ENCODE measurements around the gene PDE4B. TPM values are rescaled to one million over a fixed set of nuclear protein-coding genes. Genes with fewer than 3 reads are reported as not detected.
A peak's percentile ranks its signal among the peaks of the same experiment; 100 is the strongest.

The PDE4B gene
- total and polyA plus RNA-seq, 11 donors, result 1.4 to 71.9 (median 16.2) TPM

- peak overlapping the region in 4 of 12 donors; percentile 18 to 45 (median 28) for H3K27ac ChIP-seq
- TF ChIP-seq POLR2A (IDR thresholded peaks at IDR 0.05), result no peak
- TF ChIP-seq, protein P1, sequence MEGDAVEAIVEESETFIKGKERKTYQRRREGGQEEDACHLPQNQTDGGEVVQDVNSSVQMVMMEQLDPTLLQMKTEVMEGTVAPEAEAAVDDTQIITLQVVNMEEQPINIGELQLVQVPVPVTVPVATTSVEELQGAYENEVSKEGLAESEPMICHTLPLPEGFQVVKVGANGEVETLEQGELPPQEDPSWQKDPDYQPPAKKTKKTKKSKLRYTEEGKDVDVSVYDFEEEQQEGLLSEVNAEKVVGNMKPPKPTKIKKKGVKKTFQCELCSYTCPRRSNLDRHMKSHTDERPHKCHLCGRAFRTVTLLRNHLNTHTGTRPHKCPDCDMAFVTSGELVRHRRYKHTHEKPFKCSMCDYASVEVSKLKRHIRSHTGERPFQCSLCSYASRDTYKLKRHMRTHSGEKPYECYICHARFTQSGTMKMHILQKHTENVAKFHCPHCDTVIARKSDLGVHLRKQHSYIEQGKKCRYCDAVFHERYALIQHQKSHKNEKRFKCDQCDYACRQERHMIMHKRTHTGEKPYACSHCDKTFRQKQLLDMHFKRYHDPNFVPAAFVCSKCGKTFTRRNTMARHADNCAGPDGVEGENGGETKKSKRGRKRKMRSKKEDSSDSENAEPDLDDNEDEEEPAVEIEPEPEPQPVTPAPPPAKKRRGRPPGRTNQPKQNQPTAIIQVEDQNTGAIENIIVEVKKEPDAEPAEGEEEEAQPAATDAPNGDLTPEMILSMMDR (IDR thresholded peaks at IDR 0.05), result no peak
- WGBS, 4 donors, result 67 to 91% (median 74%) methylated on average over 2 of the region's 2 CpGs
- no peaks in the 10 kb centered on the region for H3K36me3 ChIP-seq
- ATAC-seq, result no peak
- intact Hi-C loops (cut with DNase I), result loop anchor here in 2 of 10 donors (2.0 to 5.0 kb wide), 2 partner anchors 66 to 67 kb away; no protein-coding TSS in a partner anchor
- no peak for DNase-seq
- peaks cover 4 to 68% (median 23%) of the 10 kb centered on the region in 12 donors for H3K4me1 ChIP-seq
- H3K27me3 ChIP-seq, result no peaks in the 10 kb centered on the region
- no peaks in the 10 kb centered on the region for H3K9me3 ChIP-seq
- H3K4me3 ChIP-seq, result no peak overlapping the region
Measured at GRCh38 chr1:66265268-66265667, 472.6 kb downstream of the PDE4B start.

DNA sequence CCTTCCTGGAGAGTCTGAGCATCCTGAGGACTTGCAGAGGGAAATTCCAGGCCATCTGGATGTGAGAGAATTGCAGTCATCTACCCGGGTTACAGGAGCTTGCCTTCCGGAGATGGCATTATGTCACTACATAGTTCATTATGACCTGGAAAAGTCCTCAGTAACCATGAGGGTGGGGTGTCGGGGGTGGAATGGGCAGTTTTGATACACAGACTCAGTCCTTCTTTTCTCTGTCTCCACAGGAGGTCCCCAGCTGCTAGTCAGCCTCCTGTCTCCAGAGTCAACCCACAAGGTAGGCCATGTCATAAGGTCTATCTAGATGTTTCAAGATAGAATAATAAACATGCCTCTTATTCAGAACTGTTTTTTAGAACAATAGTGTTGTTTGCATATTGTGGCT lies 473.1 kb downstream of the PDE4B start:
- ATAC-seq (peak in 2 of 4 donors; percentile 38 to 85), DNase-seq (peak in 2 of 5 donors; percentile 20 to 33)
- Histone ChIP-seq H3K9me3 (no peaks in the 10 kb centered on the region), H3K36me3 (no peaks in the 10 kb centered on the region), H3K27ac (peak overlapping the region in 7 of 12 donors; percentile 27 to 56 (median 45)), H3K4me1 (peaks cover 8 to 72% (median 27%) of the 10 kb centered on the region in 12 donors), H3K4me3 (no peak overlapping the region), H3K27me3 (no peaks in the 10 kb centered on the region)
- TF ChIP-seq, protein P1 (IDR thresholded peaks at IDR 0.05), result peak in 1 of 12 donors; percentile 19
- no peak for TF ChIP-seq POLR2A (IDR thresholded peaks at IDR 0.05)
- WGBS, 4 donors, result 62 to 74% (median 72%) methylated on average over 2 to 3 of the region's 3 CpGs
- intact Hi-C loops (cut with DNase I), result loop anchor here in 2 of 10 donors (2.0 to 5.0 kb wide), 2 partner anchors 65 to 67 kb away; no protein-coding TSS in a partner anchor

DNA sequence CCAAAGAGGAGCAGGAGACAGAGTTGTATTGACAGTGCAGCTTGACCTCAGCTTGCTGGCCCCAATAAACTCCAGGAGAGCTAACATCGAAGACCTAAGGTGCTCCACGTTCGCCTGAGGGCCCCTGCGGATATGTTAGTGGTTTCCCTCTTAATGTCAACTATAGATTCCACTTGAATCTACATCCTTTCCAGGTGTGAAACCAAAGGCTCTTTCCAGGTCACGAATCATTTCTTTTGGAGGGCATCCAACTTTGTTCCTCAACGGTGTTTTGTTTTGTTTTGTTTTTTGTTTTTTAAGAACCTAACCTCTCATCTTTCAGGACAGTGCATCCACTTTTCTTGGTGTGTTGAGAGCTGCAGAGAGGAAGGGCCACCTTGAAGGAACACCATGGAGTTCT lies 473.7 kb downstream of the PDE4B start:
- Histone ChIP-seq H3K4me3 (no peak overlapping the region), H3K27ac (peak overlapping the region in 9 of 12 donors; percentile 1 to 56 (median 45)), H3K36me3 (no peaks in the 10 kb centered on the region), H3K4me1 (peaks cover 9 to 72% (median 30%) of the 10 kb centered on the region in 12 donors), H3K9me3 (no peaks in the 10 kb centered on the region), H3K27me3 (no peaks in the 10 kb centered on the region)
- 35 to 50% (median 42%) methylated on average over 6 of the region's 6 CpGs for WGBS, 4 donors
- intact Hi-C loops (cut with DNase I), result loop anchor here in 1 of 10 donors (5.0 kb wide), 1 partner anchor 66 kb away; no protein-coding TSS in a partner anchor
- no peak for DNase-seq
- TF ChIP-seq, protein P1 (IDR thresholded peaks at IDR 0.05), result no peak
- TF ChIP-seq POLR2A (IDR thresholded peaks at IDR 0.05), result no peak
- no peak for ATAC-seq

GRCh38 chr1:66266756-66267155 lies 474.1 kb downstream of the PDE4B start:
- H3K4me1 ChIP-seq, result peaks cover 9 to 72% (median 34%) of the 10 kb centered on the region in 12 donors

More at GRCh38 chr1:66266756-66267155, 474.1 kb downstream of the PDE4B start:
- Histone ChIP-seq H3K4me3 (no peak overlapping the region), H3K27ac (peak overlapping the region in 10 of 12 donors; percentile 1 to 56 (median 41)), H3K9me3 (no peaks in the 10 kb centered on the region), H3K27me3 (no peaks in the 10 kb centered on the region), H3K36me3 (no peaks in the 10 kb centered on the region)
- DNase-seq (no peak), ATAC-seq (no peak)
- WGBS, 4 donors, result 39 to 48% (median 43%) methylated on average over 3 of the region's 3 CpGs
- TF ChIP-seq, protein P1 (IDR thresholded peaks at IDR 0.05), result no peak
- TF ChIP-seq POLR2A (IDR thresholded peaks at IDR 0.05), result no peak
- intact Hi-C loops (cut with DNase I), result loop anchor here in 1 of 10 donors (5.0 kb wide), 1 partner anchor 66 kb away; no protein-coding TSS in a partner anchor

Data from heart left ventricle (tissue), 16 donors.